Measurements from ENCODE around the gene PHACTR1. TPM values are rescaled to one million over a fixed set of nuclear protein-coding genes. Genes with fewer than 3 reads are reported as not detected.

PHACTR1 gene
- total and polyA plus RNA-seq, 2 experiments from 2014 or later: 11.2 to 33.9 TPM

DNA sequence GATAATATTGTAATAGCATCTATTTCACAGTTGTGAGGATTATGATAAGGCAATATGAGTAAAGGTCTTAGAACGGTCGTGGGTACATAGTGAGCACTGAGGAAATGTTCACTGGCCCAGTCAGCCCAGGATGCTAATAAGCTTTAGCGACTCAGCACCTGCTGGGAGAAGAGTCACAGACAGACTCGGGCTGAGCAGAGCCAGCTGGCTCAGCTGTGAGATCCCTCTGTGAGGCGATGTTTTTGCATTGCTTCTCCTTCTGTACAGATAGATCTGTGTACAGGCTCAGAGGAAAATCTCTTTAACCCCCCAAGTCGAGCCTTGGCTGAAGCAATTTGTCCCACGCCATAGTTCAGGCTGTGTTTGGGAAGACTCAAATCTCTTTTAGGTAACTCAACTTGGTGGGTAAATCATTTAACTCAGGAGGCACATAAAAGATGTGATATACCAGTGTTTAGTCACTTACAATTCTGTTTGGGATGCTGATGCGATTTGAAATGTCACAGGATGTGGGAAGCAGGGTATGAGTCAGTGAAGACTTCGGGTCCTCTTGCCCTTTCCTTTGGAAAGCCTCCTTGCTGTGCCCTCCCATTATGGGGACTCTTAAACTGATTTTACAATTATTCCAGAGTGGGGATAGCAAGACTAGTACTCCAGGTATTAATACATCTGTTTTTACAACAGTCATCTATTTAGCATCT lies 53.1 kb downstream of the PHACTR1 start:
- TF ChIP-seq, protein P1, sequence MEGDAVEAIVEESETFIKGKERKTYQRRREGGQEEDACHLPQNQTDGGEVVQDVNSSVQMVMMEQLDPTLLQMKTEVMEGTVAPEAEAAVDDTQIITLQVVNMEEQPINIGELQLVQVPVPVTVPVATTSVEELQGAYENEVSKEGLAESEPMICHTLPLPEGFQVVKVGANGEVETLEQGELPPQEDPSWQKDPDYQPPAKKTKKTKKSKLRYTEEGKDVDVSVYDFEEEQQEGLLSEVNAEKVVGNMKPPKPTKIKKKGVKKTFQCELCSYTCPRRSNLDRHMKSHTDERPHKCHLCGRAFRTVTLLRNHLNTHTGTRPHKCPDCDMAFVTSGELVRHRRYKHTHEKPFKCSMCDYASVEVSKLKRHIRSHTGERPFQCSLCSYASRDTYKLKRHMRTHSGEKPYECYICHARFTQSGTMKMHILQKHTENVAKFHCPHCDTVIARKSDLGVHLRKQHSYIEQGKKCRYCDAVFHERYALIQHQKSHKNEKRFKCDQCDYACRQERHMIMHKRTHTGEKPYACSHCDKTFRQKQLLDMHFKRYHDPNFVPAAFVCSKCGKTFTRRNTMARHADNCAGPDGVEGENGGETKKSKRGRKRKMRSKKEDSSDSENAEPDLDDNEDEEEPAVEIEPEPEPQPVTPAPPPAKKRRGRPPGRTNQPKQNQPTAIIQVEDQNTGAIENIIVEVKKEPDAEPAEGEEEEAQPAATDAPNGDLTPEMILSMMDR (IDR thresholded peaks at IDR 0.05; ENCODE audit: low read depth, low read length): no peak
- H3K36me3 ChIP-seq: no peaks in the 10 kb centered on the region
- no peak overlapping the region for H3K27ac ChIP-seq
- H3K4me3 ChIP-seq: no peak overlapping the region
- H3K9me3 ChIP-seq (ENCODE audit: low read depth): no peaks in the 10 kb centered on the region
- DNase-seq (ENCODE audit: low read depth in 1 of 2, low spot score in 1 of 2): no peak
- H3K27me3 ChIP-seq: no peaks in the 10 kb centered on the region
- H3K4me1 ChIP-seq (ENCODE audit: low read depth): no peaks in the 10 kb centered on the region

DNA sequence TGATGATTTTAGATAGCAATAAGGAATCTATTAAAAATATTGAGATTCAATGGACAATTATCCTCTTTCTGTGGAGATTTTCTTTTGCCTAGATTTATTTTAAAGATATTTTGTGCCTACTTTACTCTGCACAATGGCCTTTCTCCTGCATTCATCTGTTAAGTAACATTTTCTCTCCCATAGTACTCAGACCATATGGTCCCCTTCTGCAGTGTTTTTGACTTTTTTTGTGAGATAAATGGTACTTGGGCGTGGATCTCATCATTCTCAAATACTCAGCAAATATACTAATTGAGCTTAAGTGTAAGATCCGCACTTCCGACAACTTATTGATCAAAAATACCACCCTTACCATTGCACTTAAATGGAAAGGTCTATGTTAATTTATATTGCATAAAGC lies 55.8 kb downstream of the PHACTR1 start:
- DNase-seq (ENCODE audit: low read depth in 1 of 2, low spot score in 1 of 2): no peak
- H3K4me3 ChIP-seq: no peak overlapping the region
- H3K4me1 ChIP-seq (ENCODE audit: low read depth): no peaks in the 10 kb centered on the region
- TF ChIP-seq, protein P1 (IDR thresholded peaks at IDR 0.05; ENCODE audit: low read depth, low read length): no peak
- no peaks in the 10 kb centered on the region for H3K27me3 ChIP-seq
- no peaks in the 10 kb centered on the region for H3K9me3 ChIP-seq (ENCODE audit: low read depth)
- no peaks in the 10 kb centered on the region for H3K36me3 ChIP-seq
- no peak overlapping the region for H3K27ac ChIP-seq

DNA sequence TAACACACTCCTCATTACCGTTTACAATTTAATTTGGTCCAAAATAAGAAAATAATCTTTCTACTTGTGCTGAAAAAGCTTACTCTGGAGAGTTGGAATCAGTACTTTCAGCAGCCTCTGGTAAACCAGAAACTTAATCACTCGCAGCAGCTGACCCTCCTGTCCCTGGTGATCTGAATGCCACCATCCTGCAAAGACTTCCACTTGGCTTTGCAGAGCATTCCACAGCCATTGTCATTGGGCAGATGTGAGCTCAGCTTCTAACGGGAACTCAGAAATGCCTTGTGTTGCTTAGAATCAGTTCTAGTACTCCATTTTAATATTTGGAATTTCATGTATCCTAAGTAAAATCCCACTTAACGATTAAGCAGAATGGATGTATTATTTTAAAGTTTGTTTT lies 59.7 kb downstream of the PHACTR1 start:
- no peaks in the 10 kb centered on the region for H3K36me3 ChIP-seq
- no peak for DNase-seq (ENCODE audit: low read depth in 1 of 2, low spot score in 1 of 2)
- H3K27me3 ChIP-seq: no peaks in the 10 kb centered on the region
- no peaks in the 10 kb centered on the region for H3K9me3 ChIP-seq (ENCODE audit: low read depth)
- no peak overlapping the region for H3K4me3 ChIP-seq
- H3K4me1 ChIP-seq (ENCODE audit: low read depth): no peaks in the 10 kb centered on the region
- TF ChIP-seq, protein P1 (IDR thresholded peaks at IDR 0.05; ENCODE audit: low read depth, low read length): no peak
- H3K27ac ChIP-seq: no peak overlapping the region

DNA sequence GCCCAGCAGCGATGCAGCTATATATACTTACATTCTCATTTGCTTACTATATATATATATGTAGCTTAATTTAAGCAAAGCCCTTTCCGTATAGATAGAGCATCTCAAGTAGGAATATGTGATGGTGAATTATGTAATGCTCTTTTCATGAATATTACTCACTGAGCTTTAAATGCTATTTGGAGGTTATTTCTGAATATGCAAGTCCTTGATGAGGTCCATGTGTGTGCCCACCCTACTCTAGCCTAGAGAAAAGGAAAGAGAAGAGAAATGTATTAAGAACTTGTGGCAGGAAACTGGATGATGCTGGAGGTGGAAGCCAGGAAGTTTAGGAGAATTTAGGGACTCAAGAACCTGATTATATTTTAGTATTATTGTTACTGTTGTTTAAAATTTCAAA lies 63.2 kb downstream of the PHACTR1 start:
- no peak for DNase-seq (ENCODE audit: low read depth in 1 of 2, low spot score in 1 of 2)
- no peaks in the 10 kb centered on the region for H3K27me3 ChIP-seq
- TF ChIP-seq, protein P1 (IDR thresholded peaks at IDR 0.05; ENCODE audit: low read depth, low read length): no peak

DNA sequence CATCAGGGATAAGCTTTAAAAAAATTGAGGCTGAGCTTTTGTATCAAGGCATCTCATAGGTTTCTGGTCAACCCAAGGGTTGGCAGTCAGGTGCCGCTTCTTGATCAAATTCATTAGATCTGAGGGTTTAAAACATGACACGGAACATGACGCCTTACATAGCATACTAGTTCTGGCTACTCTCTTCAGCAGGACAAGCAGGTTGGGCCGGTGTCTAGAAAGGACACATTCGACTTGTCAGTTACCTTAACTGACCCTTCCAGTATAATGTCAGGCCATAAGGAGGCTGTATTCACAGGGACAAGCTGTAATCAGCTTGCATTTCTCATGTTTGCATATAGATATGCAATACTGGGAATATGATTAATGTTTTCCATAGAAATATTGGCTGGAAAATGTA lies 65.6 kb downstream of the PHACTR1 start:
- Histone ChIP-seq H3K4me3 (no peak overlapping the region), H3K27ac (no peak overlapping the region), H3K9me3 (ENCODE audit: low read depth) (no peaks in the 10 kb centered on the region), H3K27me3 (no peaks in the 10 kb centered on the region), H3K36me3 (no peaks in the 10 kb centered on the region), H3K4me1 (ENCODE audit: low read depth) (no peaks in the 10 kb centered on the region)
- TF ChIP-seq, protein P1 (IDR thresholded peaks at IDR 0.05; ENCODE audit: low read depth, low read length): no peak
- DNase-seq (ENCODE audit: low read depth in 1 of 2, low spot score in 1 of 2): no peak

More for the DNA sequence above, 63.2 kb downstream of the PHACTR1 start:
- Histone ChIP-seq H3K4me1 (ENCODE audit: low read depth) (no peaks in the 10 kb centered on the region), H3K9me3 (ENCODE audit: low read depth) (no peaks in the 10 kb centered on the region), H3K36me3 (no peaks in the 10 kb centered on the region), H3K27ac (no peak overlapping the region), H3K4me3 (no peak overlapping the region)
